K562 (cell line): ENCODE results near the gene CADM2. TPM values are rescaled to one million over a fixed set of nuclear protein-coding genes. Genes with fewer than 3 reads are reported as not detected.

Experiments used
- BRF2 ChIP-seq: IDR thresholded peaks from 3 replicates; pipeline ENCODE4 v1.6.1; 2011; ENCODE audit warnings: borderline replicate concordance, mild to moderate bottlenecking; ENCODE audit not compliant: insufficient read length, insufficient read depth
- CBFA2T2 ChIP-seq: fragments of 450-650 bp; conservative IDR thresholded peaks from 2 replicates; pipeline ENCODE4 v1.6.1; 2017; ENCODE audit warnings: mild to moderate bottlenecking
- CEBPB ChIP-seq: fragments of 450-650 bp; IDR thresholded peaks from 2 replicates; pipeline ENCODE4 v1.6.1; 2016; ENCODE audit warnings: missing genetic modification characterization, missing compliant biosample characterization
- CREB3 ChIP-seq: fragments of 450-650 bp; conservative IDR thresholded peaks from 2 replicates; pipeline ENCODE4 v1.6.1; 2016; ENCODE audit warnings: missing genetic modification characterization, low read depth, mild to moderate bottlenecking, missing compliant biosample characterization, moderate library complexity
- EZH2 ChIP-seq: IDR thresholded peaks from 2 replicates; pipeline ENCODE4 v1.6.1; 2012; ENCODE audit warnings: low read depth, mild to moderate bottlenecking, inconsistent platforms, low read length, borderline replicate concordance
- FOXP4 ChIP-seq: sonication (generic); formaldehyde crosslinking; IDR thresholded peaks from 2 replicates; pipeline ENCODE4 v1.8.0; 2022; ENCODE audit warnings: mild to moderate bottlenecking, missing genetic modification reagents, borderline replicate concordance
- ILK ChIP-seq: fragments of 450-650 bp; IDR thresholded peaks from 2 replicates; pipeline ENCODE4 v1.6.1; 2016; ENCODE audit warnings: missing genetic modification characterization, low read depth, mild to moderate bottlenecking, missing compliant biosample characterization, moderate library complexity, borderline replicate concordance
- MBD1 ChIP-seq: fragments of 250-450 bp; sonication (Bioruptor Pico); IDR thresholded peaks from 2 replicates; pipeline ENCODE4 v1.8.0; 2022; ENCODE audit warnings: inconsistent platforms
- MCM5 ChIP-seq: fragments of 450-650 bp; IDR thresholded peaks from 2 replicates; pipeline ENCODE4 v1.6.1; 2016; ENCODE audit warnings: low read depth
- MEIS2 ChIP-seq: fragments of 450-650 bp; IDR thresholded peaks from 2 replicates; pipeline ENCODE4 v1.6.1; 2014; ENCODE audit warnings: mild to moderate bottlenecking; ENCODE audit not compliant: partially characterized antibody
- NFXL1 ChIP-seq: fragments of 450-650 bp; formaldehyde crosslinking; IDR thresholded peaks from 2 replicates; pipeline ENCODE4 v1.4.0; 2021; ENCODE audit warnings: mild to moderate bottlenecking
- NR2C1 ChIP-seq, 2 experiments: fragments of 450-650 bp; IDR thresholded peaks; 2 replicates each; pipeline ENCODE4 v1.6.1; 2017; ENCODE audit warnings: mild to moderate bottlenecking in 2 of 2, antibody characterized with exemption in 1 of 2, inconsistent platforms in 1 of 2, missing compliant biosample characterization in 1 of 2, missing genetic modification characterization in 1 of 2
- PCBP2 ChIP-seq: fragments of 200-400 bp; formaldehyde crosslinking; IDR thresholded peaks from 2 replicates; pipeline ENCODE4 v1.6.1; 2018; ENCODE audit warnings: low read length, low read depth, mild to moderate bottlenecking, moderate library complexity; ENCODE audit not compliant: poor library complexity, severe bottlenecking
- PTBP1 ChIP-seq: fragments of 200-400 bp; formaldehyde crosslinking; IDR thresholded peaks from 2 replicates; pipeline ENCODE4 v1.6.1; 2017; ENCODE audit warnings: low read depth, low read length
- RB1 ChIP-seq: fragments of 450-650 bp; IDR thresholded peaks from 2 replicates; pipeline ENCODE4 v1.6.1; 2017; ENCODE audit warnings: low read depth, mild to moderate bottlenecking
- SMAD2 ChIP-seq: fragments of 150-350 bp; IDR thresholded peaks from 2 replicates; pipeline ENCODE4 v1.6.1; 2014; ENCODE audit warnings: low read depth, mild to moderate bottlenecking, low read length
- SUPT5H ChIP-seq: fragments of 450-650 bp; IDR thresholded peaks from 2 replicates; pipeline ENCODE4 v1.6.1; 2016
- TCFL5 ChIP-seq: fragments of 250-450 bp; sonication (Bioruptor Pico); conservative IDR thresholded peaks from 2 replicates; pipeline ENCODE4 v1.6.1; 2021; ENCODE audit warnings: mild to moderate bottlenecking, moderate library complexity, matching md5 sums
- ZKSCAN3 ChIP-seq: fragments of 250-450 bp; sonication (Bioruptor Pico); IDR thresholded peaks from 2 replicates; pipeline ENCODE4 v1.4.0; 2020
- ZNF134 ChIP-seq: fragments of 250-450 bp; sonication (Bioruptor Pico); conservative IDR thresholded peaks from 2 replicates; pipeline ENCODE4 v1.4.0; 2020
- ZNF507 ChIP-seq: conservative IDR thresholded peaks from 2 replicates; pipeline ENCODE4 v1.6.1; 2017; ENCODE audit warnings: missing genetic modification characterization, missing compliant biosample characterization
- ZNF79 ChIP-seq: fragments of 250-450 bp; sonication (Bioruptor Pico); IDR thresholded peaks from 2 replicates; pipeline ENCODE4 v1.4.0; 2020; ENCODE audit warnings: low read depth, mild to moderate bottlenecking, moderate library complexity
- polyA plus RNA-seq, 8 experiments: library from polyadenylated mRNA; depleted of rRNA in 4 of 8; stranded (reverse) in 5 of 8; unstranded in 3 of 8; fragments of >200 nt; fragmentation: Nextera tagmentation in 2 of 8; fragmentation: Illumina TruSeq in 1 of 8; extraction: Ambion mirVana in 2 of 8; extraction: Trizol in 1 of 8; gene quantifications; 2 replicates each; pipeline versions ENCODE4 v1.2.1 to v1.2.3, GENCODE V29; 2011 to 2014; ENCODE audit warnings: inconsistent platforms in 1 of 8, missing spikeins in 1 of 8
- total RNA-seq, 7 experiments: library from RNA; depleted of rRNA in 6 of 7; stranded (reverse); fragments of >200 nt in 6 of 7; fragmentation: Illumina TruSeq in 2 of 7; extraction: Trizol in 2 of 7; gene quantifications; 2 replicates each; pipeline versions ENCODE4 v1.2.1 to v1.2.3, GENCODE V29; 2011 to 2021; ENCODE audit warnings: low replicate concordance in 1 of 7

CADM2 gene
- total and polyA plus RNA-seq, 9 of the 15 experiments (the other 6 are each of a cell fraction or from before 2014, with no cell fraction given) = 0.11 to 3.2 (median 0.95) TPM

- no peak for TF ChIP-seq SMAD2
- TF ChIP-seq ZNF134 (CRISPR knock-in tag) = no peak
- no peak for TF ChIP-seq ILK (tag)
- no peak for TF ChIP-seq NFXL1
- TF ChIP-seq CREB3 (tag) = no peak
- TF ChIP-seq MCM5 = no peak
- TF ChIP-seq MBD1 (CRISPR knock-in tag) = no peak
- TF ChIP-seq ZNF79 = no peak
- no peak for TF ChIP-seq CBFA2T2
- no peak for TF ChIP-seq SUPT5H
- no peak for TF ChIP-seq ZNF507 (tag)
- TF ChIP-seq RB1 = no peak
- no peak for TF ChIP-seq BRF2
- no peak for TF ChIP-seq NR2C1 (IDR thresholded peaks at IDR 0.05)
- TF ChIP-seq NR2C1 (tag; IDR thresholded peaks at IDR 0.05) = no peak
- TF ChIP-seq FOXP4 (CRISPR knock-in tag) = no peak
- TF ChIP-seq PCBP2 = no peak
- no peak for TF ChIP-seq TCFL5 (CRISPR knock-in tag)
- TF ChIP-seq MEIS2 = peak; percentile 79
- TF ChIP-seq CEBPB = peak; percentile 73
- TF ChIP-seq PTBP1 = no peak
- TF ChIP-seq ZKSCAN3 (CRISPR knock-in tag) = no peak
- TF ChIP-seq EZH2 = no peak
Measured at GRCh38 chr3:85502148-85502875, 543.5 kb downstream of the CADM2 start (continued).
